Measurements from ENCODE around the gene PDE4D. TPM values are rescaled to one million over a fixed set of nuclear protein-coding genes. Genes with fewer than 3 reads are reported as not detected.

Gene PDE4D
- total RNA-seq, 2 donors from 2014 or later, result 207 to 300 TPM

- ATAC-seq, result no peak
- no peaks in the 10 kb centered on the region for H3K9me3 ChIP-seq (ENCODE audit: control insufficient read depth, low read length, poor library complexity, severe bottlenecking)
- peaks cover 47% of the 10 kb centered on the region for H3K4me1 Mint-ChIP-seq
- peak overlapping the region; percentile 96 for H3K4me3 Mint-ChIP-seq
- no peak for DNase-seq
- peak overlapping the region; percentile 95 for H3K27ac Mint-ChIP-seq
- peaks cover 4% of the 10 kb centered on the region for H3K36me3 Mint-ChIP-seq (ENCODE audit: low read depth)
- no peaks in the 10 kb centered on the region for H3K27me3 Mint-ChIP-seq
Observed at GRCh38 chr5:59037453-59037852, 856.1 kb downstream of the PDE4D start.

DNA sequence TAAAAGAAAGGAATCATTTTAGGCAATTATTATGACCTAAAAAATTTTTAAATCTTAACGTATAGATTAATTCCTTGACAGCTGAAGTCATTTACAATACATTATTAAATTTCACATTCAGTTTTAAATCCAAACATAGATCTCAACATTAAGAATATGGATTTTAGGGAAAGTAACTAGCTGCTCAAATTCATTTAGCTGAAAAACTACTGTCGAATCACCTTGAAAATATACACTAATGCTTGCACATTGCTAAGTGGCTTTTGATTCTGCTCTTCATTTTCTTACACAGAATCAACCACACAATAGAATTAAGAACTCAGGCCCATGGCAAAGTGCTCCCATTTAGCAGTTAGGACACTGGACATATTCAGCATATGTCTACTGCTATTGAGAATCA, 856.5 kb downstream of the PDE4D start:
- Mint-ChIP-seq H3K27me3 (no peaks in the 10 kb centered on the region), H3K4me1 (peaks cover 45% of the 10 kb centered on the region), H3K27ac (peak overlapping the region; percentile 95), H3K36me3 (ENCODE audit: low read depth) (peaks cover 4% of the 10 kb centered on the region), H3K4me3 (peak overlapping the region; percentile 96)
- no peaks in the 10 kb centered on the region for H3K9me3 ChIP-seq (ENCODE audit: control insufficient read depth, low read length, poor library complexity, severe bottlenecking)
- DNase-seq (no peak), ATAC-seq (no peak)

GRCh38 chr5:59036274-59036961, 857.1 kb downstream of the PDE4D start:
- peaks cover 7% of the 10 kb centered on the region for H3K36me3 Mint-ChIP-seq (ENCODE audit: low read depth)
- peak overlapping the region; percentile 95 for H3K27ac Mint-ChIP-seq
- DNase-seq (no peak), ATAC-seq (peak; percentile 16)
- H3K9me3 ChIP-seq (ENCODE audit: control insufficient read depth, low read length, poor library complexity, severe bottlenecking), result no peaks in the 10 kb centered on the region
- H3K27me3 Mint-ChIP-seq, result no peaks in the 10 kb centered on the region
- H3K4me1 Mint-ChIP-seq, result peaks cover 44% of the 10 kb centered on the region
- peak overlapping the region; percentile 96 for H3K4me3 Mint-ChIP-seq

DNA sequence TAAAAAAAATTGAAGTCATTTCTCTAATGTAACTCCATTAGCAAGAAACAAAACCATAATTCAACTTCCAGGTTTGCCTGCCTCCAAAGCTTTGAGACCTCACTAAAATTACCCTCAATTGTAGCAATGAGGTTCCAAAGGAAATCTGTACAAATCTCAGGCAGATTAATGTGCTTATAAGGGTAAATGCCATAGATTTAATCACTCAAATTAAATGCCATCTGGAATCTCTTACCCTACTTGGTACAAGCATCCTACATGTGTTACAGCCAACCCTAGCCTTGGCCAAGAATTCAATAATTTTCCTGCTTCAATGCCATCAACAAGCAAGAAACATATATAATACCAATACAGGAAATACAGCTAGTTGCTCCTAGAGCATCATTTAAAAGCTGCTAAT, 857.8 kb downstream of the PDE4D start:
- no peaks in the 10 kb centered on the region for H3K9me3 ChIP-seq (ENCODE audit: control insufficient read depth, low read length, poor library complexity, severe bottlenecking)
- Mint-ChIP-seq H3K27ac (peak overlapping the region; percentile 95), H3K4me3 (peak overlapping the region; percentile 96), H3K36me3 (ENCODE audit: low read depth) (peaks cover 7% of the 10 kb centered on the region), H3K27me3 (no peaks in the 10 kb centered on the region), H3K4me1 (peaks cover 41% of the 10 kb centered on the region)
- ATAC-seq, result no peak
- no peak for DNase-seq

- peaks cover 40% of the 10 kb centered on the region for H3K4me1 Mint-ChIP-seq
- H3K36me3 Mint-ChIP-seq (ENCODE audit: low read depth), result peaks cover 7% of the 10 kb centered on the region
- peak; percentile 23 for ATAC-seq
- DNase-seq, result no peak
- H3K27ac Mint-ChIP-seq, result peak overlapping the region; percentile 95
- no peaks in the 10 kb centered on the region for H3K27me3 Mint-ChIP-seq
- H3K9me3 ChIP-seq (ENCODE audit: control insufficient read depth, low read length, poor library complexity, severe bottlenecking), result no peaks in the 10 kb centered on the region
- H3K4me3 Mint-ChIP-seq, result peak overlapping the region; percentile 96
Observed at GRCh38 chr5:59034498-59035186, 858.9 kb downstream of the PDE4D start.

- Mint-ChIP-seq H3K4me1 (peaks cover 36% of the 10 kb centered on the region), H3K4me3 (no peak overlapping the region), H3K36me3 (ENCODE audit: low read depth) (peaks cover 3% of the 10 kb centered on the region), H3K27ac (peak overlapping the region; percentile 32), H3K27me3 (no peaks in the 10 kb centered on the region)
- ATAC-seq (no peak), DNase-seq (no peak)
- no peaks in the 10 kb centered on the region for H3K9me3 ChIP-seq (ENCODE audit: control insufficient read depth, low read length, poor library complexity, severe bottlenecking)
Observed at GRCh38 chr5:59027145-59027907, 866.2 kb downstream of the PDE4D start.

GRCh38 chr5:59025734-59026133, 867.8 kb downstream of the PDE4D start:
- Mint-ChIP-seq H3K27me3 (no peaks in the 10 kb centered on the region), H3K4me1 (peaks cover 42% of the 10 kb centered on the region), H3K27ac (peak overlapping the region; percentile 71), H3K4me3 (peak overlapping the region; percentile 22), H3K36me3 (ENCODE audit: low read depth) (peaks cover 4% of the 10 kb centered on the region)
- DNase-seq (no peak), ATAC-seq (no peak)
- no peaks in the 10 kb centered on the region for H3K9me3 ChIP-seq (ENCODE audit: control insufficient read depth, low read length, poor library complexity, severe bottlenecking)

- no peaks in the 10 kb centered on the region for H3K27me3 Mint-ChIP-seq
- H3K27ac Mint-ChIP-seq, result peak overlapping the region; percentile 51
- no peak for DNase-seq
- H3K36me3 Mint-ChIP-seq (ENCODE audit: low read depth), result peaks cover 9% of the 10 kb centered on the region
- peaks cover 45% of the 10 kb centered on the region for H3K4me1 Mint-ChIP-seq
- H3K4me3 Mint-ChIP-seq, result peak overlapping the region; percentile 71
- no peaks in the 10 kb centered on the region for H3K9me3 ChIP-seq (ENCODE audit: control insufficient read depth, low read length, poor library complexity, severe bottlenecking)
- ATAC-seq, result no peak
Observed at GRCh38 chr5:59021837-59022514, 871.5 kb downstream of the PDE4D start.

DNA sequence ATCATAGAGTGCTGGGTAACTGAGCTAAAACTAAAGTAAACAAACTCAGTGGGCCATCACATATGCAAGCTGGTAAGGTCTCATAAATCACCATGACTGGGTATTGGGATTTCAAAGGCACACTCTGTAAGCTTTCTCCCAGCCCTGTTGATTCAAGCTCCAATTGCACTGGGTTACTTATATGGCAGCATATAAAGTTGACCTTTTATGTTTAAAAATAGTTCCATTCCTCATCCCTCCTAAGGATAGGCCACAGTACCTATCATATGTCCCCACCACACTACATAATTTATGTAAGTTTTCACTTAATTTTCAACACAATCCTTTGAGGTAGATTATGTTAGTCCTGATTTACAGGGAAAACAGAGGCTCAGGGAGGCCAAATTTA, 872.2 kb downstream of the PDE4D start:
- H3K36me3 Mint-ChIP-seq (ENCODE audit: low read depth), result peaks cover 12% of the 10 kb centered on the region
- H3K27me3 Mint-ChIP-seq, result no peaks in the 10 kb centered on the region
- H3K27ac Mint-ChIP-seq, result peak overlapping the region; percentile 51
- peak overlapping the region; percentile 71 for H3K4me3 Mint-ChIP-seq
- H3K4me1 Mint-ChIP-seq, result peaks cover 46% of the 10 kb centered on the region
- H3K9me3 ChIP-seq (ENCODE audit: control insufficient read depth, low read length, poor library complexity, severe bottlenecking), result peaks cover 3% of the 10 kb centered on the region
- DNase-seq (no peak), ATAC-seq (no peak)

- H3K4me3 Mint-ChIP-seq, result peak overlapping the region; percentile 66
- peaks cover 3% of the 10 kb centered on the region for H3K9me3 ChIP-seq (ENCODE audit: control insufficient read depth, low read length, poor library complexity, severe bottlenecking)
- no peaks in the 10 kb centered on the region for H3K27me3 Mint-ChIP-seq
- peaks cover 41% of the 10 kb centered on the region for H3K4me1 Mint-ChIP-seq
- peaks cover 12% of the 10 kb centered on the region for H3K36me3 Mint-ChIP-seq (ENCODE audit: low read depth)
- DNase-seq (no peak), ATAC-seq (peak; percentile 68)
- peak overlapping the region; percentile 51 for H3K27ac Mint-ChIP-seq
Observed at GRCh38 chr5:59020611-59021285, 872.8 kb downstream of the PDE4D start.

DNA sequence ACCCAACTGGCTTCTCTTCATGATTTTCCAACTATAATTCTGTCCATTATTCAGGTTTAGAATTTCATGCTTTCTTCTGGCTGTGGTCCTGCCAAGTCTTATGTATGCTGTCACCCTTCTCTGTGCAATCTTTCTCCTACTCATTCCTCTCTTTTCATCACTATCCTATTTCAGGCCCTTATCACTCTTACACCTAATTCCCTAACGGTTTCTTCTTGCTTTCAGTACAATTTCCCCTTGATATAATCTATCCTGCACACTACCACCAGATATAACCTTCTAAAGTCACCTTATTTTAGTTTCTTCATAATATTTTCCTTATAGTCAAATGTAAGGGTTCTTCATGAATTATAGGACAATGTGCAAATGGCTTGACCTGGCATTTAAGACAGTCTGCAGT, 874.4 kb downstream of the PDE4D start:
- Mint-ChIP-seq H3K27ac (peak overlapping the region; percentile 51), H3K27me3 (no peaks in the 10 kb centered on the region), H3K4me3 (peak overlapping the region; percentile 13), H3K36me3 (ENCODE audit: low read depth) (peaks cover 16% of the 10 kb centered on the region), H3K4me1 (peaks cover 43% of the 10 kb centered on the region)
- DNase-seq (no peak), ATAC-seq (no peak)
- H3K9me3 ChIP-seq (ENCODE audit: control insufficient read depth, low read length, poor library complexity, severe bottlenecking), result peaks cover 3% of the 10 kb centered on the region

- no peak overlapping the region for H3K27ac Mint-ChIP-seq
- no peak for ATAC-seq
- peaks cover 36% of the 10 kb centered on the region for H3K4me1 Mint-ChIP-seq
- no peak for DNase-seq
- peaks cover 13% of the 10 kb centered on the region for H3K36me3 Mint-ChIP-seq (ENCODE audit: low read depth)
- no peaks in the 10 kb centered on the region for H3K27me3 Mint-ChIP-seq
- peaks cover 3% of the 10 kb centered on the region for H3K9me3 ChIP-seq (ENCODE audit: control insufficient read depth, low read length, poor library complexity, severe bottlenecking)
- no peak overlapping the region for H3K4me3 Mint-ChIP-seq
Observed at GRCh38 chr5:59016925-59017324, 876.6 kb downstream of the PDE4D start.
